ENCODE results near the gene NPHP1.

DNA sequence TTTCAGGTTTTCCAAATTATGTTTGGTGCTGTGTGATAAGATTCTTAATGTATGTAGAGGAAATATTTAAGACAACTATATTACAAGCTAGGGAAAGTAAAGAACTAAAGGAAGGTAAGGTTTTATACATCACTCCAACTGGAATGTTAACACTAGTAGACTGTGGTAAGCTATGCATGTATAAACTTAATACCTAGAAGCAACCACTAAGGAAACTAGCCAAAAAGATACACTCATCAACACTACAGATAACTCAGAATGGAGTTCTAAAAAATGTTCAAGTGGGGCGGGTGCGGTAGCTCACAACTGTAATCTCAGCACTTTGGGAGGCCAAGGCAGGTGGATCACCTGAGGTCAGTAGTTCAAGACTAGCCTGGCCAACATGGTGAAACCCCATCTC lies 51.4 kb downstream of the NPHP1 start:
- TF ChIP-seq EP300 (IDR thresholded peaks at IDR 0.05; ENCODE audit: borderline replicate concordance) = no peak
- TF ChIP-seq, protein P1, sequence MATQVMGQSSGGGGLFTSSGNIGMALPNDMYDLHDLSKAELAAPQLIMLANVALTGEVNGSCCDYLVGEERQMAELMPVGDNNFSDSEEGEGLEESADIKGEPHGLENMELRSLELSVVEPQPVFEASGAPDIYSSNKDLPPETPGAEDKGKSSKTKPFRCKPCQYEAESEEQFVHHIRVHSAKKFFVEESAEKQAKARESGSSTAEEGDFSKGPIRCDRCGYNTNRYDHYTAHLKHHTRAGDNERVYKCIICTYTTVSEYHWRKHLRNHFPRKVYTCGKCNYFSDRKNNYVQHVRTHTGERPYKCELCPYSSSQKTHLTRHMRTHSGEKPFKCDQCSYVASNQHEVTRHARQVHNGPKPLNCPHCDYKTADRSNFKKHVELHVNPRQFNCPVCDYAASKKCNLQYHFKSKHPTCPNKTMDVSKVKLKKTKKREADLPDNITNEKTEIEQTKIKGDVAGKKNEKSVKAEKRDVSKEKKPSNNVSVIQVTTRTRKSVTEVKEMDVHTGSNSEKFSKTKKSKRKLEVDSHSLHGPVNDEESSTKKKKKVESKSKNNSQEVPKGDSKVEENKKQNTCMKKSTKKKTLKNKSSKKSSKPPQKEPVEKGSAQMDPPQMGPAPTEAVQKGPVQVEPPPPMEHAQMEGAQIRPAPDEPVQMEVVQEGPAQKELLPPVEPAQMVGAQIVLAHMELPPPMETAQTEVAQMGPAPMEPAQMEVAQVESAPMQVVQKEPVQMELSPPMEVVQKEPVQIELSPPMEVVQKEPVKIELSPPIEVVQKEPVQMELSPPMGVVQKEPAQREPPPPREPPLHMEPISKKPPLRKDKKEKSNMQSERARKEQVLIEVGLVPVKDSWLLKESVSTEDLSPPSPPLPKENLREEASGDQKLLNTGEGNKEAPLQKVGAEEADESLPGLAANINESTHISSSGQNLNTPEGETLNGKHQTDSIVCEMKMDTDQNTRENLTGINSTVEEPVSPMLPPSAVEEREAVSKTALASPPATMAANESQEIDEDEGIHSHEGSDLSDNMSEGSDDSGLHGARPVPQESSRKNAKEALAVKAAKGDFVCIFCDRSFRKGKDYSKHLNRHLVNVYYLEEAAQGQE (IDR thresholded peaks at IDR 0.05; ENCODE audit: low read depth) = no peak
- TF ChIP-seq YY1 (IDR thresholded peaks at IDR 0.05; ENCODE audit: low read depth) = no peak
- no peak for TF ChIP-seq NFIC (IDR thresholded peaks at IDR 0.05)
- TF ChIP-seq TAF1 (IDR thresholded peaks at IDR 0.05; ENCODE audit: low read depth) = no peak
